Activated CD8-positive, alpha-beta memory T cell treated with anti-CD3 and anti-CD28 coated beads for 24 hours (primary cell): ENCODE measurements around the gene HLA-A.

Source experiments
- DNase-seq: peaks from one replicate; pipeline ENCODE4 v3.0.0-alpha.2; 2020

Gene HLA-A

GRCh38 chr6:29935273-29935955 is 6.9 kb upstream of the HLA-A start:
- DNase-seq = no peak

DNA sequence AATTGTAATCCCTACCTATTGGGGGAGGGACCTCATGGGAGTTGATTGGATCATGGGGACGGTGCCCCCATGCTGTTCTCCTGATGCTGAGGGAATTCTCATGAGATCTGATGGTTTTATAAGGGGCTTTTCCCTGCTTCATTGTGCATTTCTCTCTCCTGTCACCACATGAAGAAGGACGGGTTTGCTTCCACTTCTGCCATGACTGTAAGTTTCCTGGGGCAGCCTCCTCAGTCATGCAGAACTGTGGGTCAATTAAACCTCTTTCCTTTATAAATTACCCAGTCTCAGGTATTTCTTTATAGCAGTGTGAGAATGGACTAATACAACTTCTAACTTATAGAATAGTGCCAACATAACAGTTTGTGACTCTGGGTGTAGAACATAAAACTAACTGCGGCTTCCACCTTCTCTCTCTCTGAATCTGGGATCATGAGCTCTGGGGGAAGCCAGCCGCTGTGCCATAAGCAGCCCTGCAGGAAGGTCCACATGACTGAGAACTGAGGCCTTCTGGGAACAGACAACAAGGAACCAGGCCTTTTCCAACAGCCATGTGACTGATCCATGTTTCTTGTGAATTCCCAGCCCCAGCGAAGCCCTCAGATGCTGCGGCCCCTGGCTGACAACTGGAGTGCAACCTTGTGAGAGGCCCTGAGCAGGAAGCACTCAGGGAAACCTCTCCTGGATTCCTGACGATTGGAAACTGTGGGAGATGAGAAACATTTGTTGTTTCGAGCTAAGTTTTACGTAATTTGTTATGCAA is 3.4 kb upstream of the HLA-A start:
- DNase-seq = no peak

DNA sequence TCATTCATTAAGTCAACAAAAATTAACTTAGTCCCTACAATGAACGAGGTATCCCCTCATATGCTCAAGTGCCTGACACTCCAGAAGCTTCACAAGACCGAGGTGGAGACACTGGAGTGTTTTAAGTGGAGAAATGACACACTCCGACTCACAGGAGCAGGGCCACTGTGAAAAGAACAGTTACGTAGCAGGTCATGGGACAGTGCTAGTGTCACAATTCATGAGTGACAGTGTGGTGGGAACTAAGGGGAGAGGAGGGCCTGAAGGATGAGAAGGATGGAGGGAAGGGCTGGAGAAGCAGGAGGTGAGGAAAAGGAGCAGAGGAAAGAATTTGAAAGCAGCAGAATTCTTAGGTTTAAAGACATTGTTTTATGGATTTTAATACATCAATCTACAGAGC is 1.3 kb upstream of the HLA-A start:
- DNase-seq = no peak

GRCh38 chr6:29941471-29941870 is 861 bp upstream of the HLA-A start:
- no peak for DNase-seq

DNA sequence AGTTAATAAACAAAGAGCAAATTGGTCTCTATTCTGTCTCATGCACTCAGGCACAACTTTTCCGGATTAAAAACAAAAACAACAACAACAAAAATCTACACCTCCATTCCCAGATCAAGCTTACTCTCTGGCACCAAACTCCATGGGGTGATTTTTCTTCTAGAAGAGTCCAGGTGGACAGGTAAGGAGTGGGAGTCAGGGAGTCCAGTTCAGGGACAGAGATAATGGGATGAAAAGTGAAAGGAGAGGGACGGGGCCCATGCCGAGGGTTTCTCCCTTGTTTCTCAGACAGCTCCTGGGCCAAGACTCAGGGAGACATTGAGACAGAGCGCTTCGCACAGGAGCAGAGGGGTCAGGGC is 437 bp upstream of the HLA-A start:
- no peak for DNase-seq

GRCh38 chr6:29943053-29943966 is 978 bp downstream of the HLA-A start:
- peak; percentile 78 for DNase-seq

- no peak for DNase-seq
Observed at GRCh38 chr6:29945281-29945820, 3.0 kb downstream of the HLA-A start.

- no peak for DNase-seq
Observed at GRCh38 chr6:29946223-29947076, 4.1 kb downstream of the HLA-A start.

GRCh38 chr6:29947077-29947980 is 5.0 kb downstream of the HLA-A start:
- DNase-seq = no peak

DNA sequence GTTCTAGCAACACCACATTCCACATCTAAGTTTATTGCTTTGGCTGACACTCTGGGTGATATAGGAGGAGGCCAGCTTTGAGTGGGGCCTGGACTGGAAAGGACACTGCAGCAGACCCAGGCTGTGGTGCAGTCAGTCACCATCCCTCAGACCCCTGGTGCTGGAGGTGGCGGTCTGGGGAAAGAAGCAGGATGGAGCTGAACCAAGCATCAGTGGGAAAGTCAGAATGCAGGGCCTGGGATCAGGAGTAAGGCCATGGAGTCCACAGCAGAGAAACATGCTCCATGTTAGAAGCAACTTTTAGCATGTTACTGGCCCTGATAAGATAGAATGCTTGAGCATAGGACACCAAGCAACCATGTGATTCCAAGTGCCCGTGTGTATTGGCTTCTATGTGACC is 5.9 kb downstream of the HLA-A start:
- no peak for DNase-seq

DNA sequence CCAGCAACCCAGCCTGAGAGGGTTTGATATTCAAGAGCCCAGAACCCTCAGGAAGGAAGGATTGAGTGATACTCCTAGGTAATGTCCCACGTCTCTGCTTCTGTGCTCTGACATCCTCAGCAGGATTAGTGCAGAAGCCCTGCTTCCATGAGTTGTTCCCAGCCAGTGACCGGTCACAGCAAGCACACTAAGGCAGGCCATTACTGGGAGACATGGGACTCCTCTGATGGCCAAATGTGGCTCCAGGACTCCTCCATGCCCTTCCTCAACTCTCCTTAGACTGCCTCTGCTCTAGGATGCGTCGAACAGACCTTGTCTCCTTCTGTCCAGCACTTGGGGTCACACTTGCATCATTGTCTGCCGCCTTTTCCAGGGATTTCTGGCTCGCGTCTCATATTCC is 7.6 kb downstream of the HLA-A start:
- DNase-seq = no peak

DNA sequence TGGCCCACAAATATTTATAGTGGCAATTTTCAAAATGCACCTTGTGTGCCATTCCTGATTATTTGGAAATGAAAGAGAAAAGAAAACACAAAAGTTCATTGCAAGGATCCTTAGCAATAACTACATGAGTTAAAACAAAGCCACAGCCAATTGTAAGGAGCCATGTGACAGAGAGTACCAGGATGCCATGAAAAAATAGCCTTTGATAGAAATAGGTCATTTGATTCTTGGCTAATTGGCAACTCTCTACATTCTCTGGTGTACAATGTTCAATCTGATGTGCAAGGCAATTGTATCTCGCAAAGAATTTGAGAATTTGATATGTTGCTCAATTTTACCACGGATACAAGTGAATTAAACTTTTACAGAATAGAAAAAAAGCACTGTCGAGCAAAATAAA is 9.6 kb downstream of the HLA-A start:
- DNase-seq = no peak

DNA sequence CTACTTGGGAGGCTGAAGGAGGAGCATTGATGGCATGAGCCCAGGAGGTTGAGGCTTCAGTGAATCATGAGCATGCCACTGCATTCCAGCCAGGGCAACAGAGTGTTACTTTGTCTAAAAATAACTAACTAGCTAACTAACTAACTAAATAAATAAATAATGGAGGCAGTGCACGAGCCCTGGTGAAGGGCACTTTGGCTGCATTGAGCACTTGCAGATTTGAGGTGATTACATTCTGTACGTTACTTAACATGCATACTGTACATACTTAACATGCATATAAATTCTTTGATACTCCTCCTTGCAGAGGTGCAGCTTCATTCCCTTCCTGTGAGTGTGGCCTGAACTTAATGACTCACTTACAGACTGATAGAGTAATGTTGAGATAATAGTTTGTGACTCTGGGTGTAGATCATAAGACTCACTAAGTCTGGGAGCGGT is 10.7 kb downstream of the HLA-A start:
- no peak for DNase-seq

GRCh38 chr6:29953686-29954085 is 11.4 kb downstream of the HLA-A start:
- DNase-seq = no peak

GRCh38 chr6:29954272-29954671 is 11.9 kb downstream of the HLA-A start:
- no peak for DNase-seq

- DNase-seq = no peak
Observed at GRCh38 chr6:29955783-29956182, 13.5 kb downstream of the HLA-A start.

DNA sequence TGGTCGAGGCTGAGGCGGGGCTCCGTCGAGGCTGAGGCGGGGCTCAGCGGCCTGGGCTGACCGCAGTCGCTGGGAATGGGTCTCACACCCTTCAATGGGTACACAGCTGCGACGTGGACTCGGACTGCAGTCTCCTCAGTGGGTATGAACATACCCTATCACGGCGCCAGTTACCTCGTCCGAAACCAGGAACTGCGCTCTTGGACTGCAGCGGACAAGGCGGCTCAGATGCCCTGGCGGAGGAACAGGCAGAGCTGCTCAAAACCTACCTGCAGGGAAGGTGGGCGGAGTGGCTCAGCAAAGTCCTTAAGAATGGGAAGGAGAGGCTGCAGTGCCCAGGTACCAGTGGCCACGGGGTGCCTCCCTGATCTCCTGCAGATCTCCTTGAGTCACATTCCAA is 14.2 kb downstream of the HLA-A start:
- DNase-seq = no peak

- DNase-seq = no peak
Observed at GRCh38 chr6:29958046-29958445, 15.7 kb downstream of the HLA-A start.

DNA sequence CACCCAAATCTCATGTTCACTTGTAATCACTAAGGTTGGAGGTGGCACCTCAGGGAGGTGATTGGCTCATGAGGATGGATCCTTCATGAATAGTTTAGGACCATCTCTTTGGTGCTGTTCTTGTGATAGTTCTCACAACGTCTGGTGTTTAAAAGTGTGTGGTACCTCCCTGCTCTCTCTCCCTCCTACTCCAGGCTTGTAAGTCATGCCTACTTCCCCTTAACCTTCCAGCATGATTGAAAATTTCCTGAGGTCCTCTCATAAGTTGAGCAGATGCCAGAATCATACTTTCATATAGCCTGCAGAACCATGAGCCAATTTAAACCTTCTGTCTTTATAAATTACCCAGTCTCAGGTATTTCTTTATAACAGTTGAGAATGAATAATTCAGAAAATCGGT is 16.6 kb downstream of the HLA-A start:
- DNase-seq = no peak

- no peak for DNase-seq
Observed at GRCh38 chr6:29959467-29959866, 17.1 kb downstream of the HLA-A start.

DNA sequence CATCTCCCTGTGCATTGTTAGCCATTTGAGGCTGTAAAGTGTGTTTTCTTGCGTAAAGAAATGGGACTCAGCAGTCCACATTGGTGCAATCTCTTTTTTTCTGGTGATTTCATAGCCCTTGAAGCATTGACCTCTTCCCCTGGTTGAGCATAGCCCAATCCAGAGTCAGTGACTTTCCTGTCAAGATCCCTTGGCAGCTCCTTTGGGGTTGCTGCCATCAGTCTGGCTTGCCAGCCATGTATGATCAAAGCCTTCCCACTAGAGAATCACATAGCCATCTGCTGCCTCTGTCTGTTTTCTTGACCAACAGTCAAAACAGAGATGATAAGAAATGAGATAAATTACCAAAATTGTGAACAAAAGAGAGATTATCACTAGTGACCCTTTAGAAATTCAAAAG is 19.6 kb downstream of the HLA-A start:
- no peak for DNase-seq
